HG03520 (cell line): ENCODE results near the gene CACNA1A.
"Not testable (repeated sequence)": the region's sequence is repeated elsewhere in the genome, so short reads cannot be mapped to it uniquely, and the experiment has no call there.

Experiments used
- ATAC-seq: cut with Tn5 transposase; IDR thresholded peaks from one replicate; pipeline ENCODE4 v1.9.1; 2021; ENCODE audit warnings: mild to moderate bottlenecking, moderate library complexity; ENCODE audit not compliant: unreplicated experiment

CACNA1A gene

DNA sequence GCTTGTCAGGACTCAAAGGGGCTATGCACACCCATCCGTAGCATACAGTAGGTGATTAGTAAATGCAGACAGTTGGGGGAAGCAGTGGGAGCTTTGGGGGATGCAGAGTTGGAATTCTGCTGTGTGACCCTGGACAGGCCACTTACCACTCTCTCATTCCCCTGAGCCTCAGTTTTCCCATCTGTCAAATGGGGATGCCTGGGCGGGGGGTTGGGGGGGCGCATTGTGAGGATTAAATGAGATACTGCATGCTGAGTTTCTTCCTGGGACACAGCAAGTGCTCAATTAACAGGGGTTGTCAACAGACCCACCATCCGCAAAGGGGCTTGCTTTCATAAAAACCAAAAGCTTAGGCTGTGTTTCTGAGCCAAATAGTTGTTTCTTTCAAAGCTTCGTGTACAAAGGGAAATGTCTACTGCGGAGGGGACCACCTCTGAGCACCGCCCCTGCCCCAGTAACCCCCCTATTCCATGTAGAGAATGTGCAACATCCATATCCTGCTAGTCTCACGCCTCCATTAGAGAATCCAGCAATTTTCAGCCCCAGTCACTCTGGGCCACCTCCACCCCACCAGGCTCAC, 223.7 kb downstream of the CACNA1A start:
- no peak for ATAC-seq

DNA sequence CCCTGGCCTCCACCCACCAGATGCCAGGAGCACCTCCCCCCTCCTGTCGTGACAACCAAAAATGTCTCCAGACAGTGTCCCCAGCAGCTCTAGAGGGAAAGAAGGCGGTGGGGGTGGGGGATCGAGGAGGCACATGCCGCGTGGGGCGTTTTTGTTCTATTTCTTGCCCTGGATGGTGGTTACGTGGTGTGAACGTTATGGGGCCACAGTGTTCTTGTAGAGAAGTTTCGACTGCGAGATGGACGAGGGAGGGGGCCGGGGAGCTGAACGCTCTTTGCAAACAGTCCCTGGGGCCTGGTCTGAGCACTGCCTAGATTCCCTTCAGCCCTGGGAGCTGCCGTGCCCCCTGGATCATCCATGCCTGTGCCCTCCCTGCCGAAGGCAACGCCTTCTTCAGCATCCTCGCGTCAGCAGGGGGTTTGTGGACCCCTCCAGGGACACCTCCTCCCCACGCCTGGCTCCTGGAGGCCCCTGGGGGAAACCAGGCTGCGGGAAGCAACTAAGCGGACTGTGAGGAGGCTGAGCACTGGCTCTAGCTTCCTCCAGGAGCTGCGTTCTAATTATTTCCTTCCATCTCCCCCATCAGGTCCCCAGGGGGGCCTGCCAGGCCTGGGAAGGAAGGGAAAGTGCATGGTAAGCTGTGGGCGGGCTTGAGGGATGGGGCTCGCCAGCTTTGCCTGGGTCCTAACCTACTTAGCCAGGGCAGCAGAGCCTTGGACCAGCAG, 224.6 kb downstream of the CACNA1A start:
- no peak for ATAC-seq

DNA sequence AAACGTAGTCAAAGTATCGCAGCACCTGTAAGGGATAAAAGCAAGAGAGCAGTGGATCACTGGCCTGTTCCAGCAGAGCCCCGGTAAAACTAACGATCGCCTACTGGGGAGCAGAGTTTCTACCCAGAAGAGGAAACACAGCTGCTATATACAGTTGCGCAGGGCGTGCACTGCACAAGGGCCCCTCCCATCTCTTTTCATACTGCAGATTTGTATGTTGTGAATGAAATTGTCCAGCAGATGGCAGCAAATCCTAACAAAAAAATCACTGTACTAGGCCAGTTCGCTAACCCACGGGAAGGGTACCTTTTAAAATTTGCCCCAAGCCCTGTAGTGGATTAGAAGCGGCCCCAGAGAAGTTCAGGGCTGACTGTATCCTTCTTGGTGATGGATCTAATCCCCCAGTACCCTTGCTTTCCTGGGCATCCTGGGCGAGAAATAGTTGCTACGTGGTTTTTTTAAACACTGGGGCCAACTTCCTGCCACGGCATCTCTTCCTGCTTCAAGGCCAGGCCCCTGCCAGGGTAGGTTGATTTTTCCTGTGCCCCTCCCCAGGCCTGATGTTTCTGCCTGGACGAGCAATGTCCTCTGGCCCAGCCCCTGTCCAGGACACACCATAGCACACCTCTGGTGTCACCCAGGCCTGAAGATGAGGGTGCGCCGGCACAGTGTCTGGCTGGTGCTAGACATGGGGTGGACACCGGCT, 229.0 kb downstream of the CACNA1A start:
- no peak for ATAC-seq

DNA sequence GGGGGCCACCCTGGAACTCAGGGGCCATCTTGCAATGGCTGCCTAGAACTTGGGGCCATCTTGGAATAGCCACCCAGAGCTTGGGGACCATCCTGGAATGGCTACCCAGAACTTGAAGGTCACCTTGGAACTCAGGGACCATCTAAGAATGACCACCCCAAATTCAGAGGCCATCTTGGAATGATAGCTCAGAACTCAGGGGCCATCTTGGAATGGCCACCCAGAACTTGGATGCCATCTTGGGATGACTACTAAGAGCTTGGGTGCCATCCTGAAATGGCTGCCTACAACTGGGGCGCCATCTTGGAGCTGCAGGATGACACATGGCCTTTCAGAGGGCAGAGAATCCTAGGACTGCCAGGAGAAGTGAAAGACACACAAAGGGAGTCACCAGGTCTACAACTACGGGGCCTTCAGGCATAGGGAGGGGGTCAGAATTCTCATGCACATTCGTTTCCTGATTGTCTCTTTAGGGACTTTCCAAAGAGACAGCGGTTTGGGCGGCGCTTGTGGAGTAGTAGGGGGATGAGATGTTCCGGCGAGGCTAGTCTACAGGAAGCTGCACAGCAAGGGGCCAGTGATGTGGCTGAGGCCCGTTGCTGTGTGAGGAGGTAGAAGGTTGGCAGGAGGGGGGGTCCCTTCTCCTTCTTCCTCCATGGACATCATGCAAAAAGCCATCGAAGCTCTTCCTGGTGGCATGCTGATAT, 231.1 kb downstream of the CACNA1A start:
- ATAC-seq, result no peak

DNA sequence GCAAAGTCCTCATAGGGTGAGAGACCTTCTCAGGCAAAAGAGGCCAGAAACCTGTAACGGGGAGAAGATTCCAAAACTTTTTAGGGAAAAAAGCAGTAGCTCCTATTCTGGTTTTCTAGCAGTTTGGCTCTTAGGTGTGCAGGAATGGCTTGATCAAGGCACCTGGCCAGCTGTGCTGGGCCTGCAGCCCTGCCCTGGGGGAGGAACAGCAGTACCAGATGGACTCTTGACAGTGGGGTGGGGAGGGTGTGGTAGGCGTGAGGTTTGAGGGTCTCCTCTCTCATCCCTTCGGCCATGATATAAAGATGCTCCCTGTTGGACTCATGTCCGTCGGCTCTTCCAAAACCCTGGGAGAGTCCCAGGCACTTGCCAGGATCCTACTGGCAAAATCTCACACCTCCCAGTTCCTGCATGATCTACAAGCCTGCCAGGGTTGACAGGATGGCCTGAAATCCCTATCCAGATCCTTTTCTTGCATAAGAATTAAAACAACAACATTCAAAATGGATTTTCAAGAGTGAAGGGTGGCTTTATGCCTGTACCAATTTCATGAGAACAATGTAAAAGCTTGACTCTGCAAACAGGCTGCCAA, 235.7 kb downstream of the CACNA1A start:
- ATAC-seq, result no peak

DNA sequence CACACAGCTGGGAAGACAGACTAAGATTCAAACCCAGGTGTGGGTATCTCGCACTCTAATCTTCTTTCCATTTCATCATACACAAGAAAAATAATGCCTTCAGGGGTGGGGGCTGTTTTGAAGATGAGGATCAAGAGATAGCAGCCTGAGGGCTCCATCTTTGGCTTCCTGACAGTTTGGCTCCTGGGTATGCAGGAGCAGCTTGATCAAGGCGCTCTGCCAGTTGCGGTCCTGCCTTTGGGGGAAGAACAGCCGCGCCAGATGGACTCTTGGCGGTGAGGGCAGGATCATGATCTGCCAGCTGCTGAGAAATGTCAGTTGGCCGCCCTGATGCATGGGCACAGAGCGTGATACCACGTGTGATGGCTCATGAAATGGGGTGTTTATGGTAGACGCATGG, 236.9 kb downstream of the CACNA1A start:
- ATAC-seq, result no peak

DNA sequence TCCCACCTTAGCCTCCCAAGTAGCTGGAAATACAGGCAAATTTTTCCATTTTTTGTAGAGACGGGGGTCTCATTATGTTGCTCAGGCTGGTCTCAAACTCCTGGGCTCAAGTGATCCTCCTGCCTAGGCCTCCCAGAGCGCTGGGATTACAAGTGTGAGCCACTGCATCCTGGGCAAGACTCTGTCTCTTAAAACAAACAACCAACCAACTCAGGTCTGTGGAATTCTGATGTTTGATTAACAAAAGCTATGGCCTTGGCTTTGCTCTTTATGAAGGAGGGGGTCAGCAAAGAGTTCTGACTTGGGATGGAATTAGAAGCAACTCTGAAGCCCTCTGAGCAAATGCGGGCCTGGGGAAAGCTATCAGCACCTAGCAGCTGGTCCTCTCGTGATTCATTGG, 238.4 kb downstream of the CACNA1A start:
- ATAC-seq, result no peak

DNA sequence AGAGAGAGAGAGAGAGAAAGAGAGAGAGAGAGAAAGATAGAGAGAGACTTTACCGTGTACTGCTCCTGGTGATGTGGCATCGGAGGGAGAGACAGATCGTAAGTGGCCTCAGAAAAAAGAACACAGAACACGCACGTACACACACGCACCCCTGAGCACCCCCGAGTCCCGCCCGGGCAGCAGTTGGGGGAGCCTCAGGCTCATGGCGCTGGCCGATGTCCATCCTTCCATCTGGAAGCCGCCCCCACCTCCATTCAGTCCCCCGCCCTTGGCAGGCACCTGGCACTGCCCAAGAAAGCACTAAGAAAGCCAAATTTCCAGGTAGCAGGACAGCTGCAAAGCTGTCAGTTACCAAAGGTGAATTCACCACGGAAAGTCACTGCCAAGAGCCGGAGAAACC, 239.1 kb downstream of the CACNA1A start:
- no peak for ATAC-seq

DNA sequence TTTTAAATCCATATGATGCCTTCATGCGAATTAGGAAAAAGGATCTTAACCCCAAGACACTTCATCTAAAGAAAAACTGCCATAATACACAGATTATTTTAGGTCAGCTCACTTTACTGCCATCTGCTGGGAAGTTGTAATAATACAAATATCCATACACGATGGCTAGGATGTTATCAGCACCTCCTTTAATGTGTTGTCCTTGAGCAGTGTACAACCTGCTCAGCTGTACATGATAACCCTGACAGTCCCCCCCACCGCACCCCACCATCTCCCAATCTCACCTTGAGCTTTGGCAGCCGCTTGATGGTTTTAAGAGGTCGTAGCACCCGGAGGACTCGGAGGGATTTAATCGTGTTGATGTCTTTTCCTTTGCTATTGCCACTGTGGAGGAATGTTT, 243.8 kb downstream of the CACNA1A start:
- ATAC-seq, result no peak

DNA sequence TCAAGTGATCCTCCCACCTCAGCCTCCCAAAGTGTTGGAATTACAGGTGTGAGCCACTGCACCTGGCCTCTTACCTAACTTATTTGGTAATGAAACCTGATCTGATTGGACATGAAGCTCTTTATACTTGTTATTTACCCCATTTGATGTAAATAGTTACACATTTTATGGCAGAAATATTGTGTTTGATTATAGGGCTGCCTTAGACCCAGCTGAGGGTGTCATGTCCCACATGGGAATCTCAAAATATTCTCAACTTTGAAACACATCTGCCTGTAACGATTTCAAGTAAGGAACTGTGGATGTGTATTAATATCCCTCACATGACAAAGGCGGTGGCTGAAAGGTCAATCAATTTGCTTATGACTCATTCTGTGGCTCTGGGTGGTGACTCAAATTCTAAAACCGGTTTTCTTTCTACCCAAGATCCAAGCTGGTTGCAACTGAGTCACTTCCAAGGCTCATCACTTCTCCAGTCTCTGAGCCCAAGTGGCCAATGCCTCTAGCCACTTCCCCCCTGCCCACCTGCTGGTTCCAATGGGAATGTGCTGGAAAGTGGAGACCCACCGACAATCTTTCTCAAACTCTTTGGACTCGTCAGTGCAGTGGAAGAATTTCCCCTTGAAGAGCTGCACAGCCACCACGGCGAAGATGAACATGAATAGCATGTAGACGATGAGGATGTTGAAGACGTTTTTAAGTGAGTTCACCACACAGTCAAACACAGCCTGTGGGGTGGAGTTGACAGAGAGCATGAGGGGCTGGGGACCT, 245.2 kb downstream of the CACNA1A start:
- no peak for ATAC-seq

DNA sequence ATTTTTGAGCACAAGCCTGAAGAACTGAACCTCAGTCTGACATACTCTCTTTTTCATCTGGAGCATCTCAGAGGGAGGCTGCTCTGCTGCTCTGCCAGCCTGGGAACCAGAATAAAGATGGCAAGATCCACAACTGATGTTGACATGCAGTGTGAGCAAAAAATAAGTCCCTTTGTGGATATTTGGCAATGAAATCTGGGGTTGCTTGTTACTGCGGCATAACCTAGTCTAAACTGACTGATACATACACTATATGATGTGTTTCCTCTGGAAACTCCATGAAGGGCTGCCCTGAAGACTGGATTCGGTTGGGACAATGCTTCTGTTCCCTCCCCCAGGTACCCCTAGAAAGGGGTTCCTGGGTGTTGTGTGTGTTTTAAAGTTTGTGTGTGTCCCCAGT, 249.4 kb downstream of the CACNA1A start:
- no peak for ATAC-seq

DNA sequence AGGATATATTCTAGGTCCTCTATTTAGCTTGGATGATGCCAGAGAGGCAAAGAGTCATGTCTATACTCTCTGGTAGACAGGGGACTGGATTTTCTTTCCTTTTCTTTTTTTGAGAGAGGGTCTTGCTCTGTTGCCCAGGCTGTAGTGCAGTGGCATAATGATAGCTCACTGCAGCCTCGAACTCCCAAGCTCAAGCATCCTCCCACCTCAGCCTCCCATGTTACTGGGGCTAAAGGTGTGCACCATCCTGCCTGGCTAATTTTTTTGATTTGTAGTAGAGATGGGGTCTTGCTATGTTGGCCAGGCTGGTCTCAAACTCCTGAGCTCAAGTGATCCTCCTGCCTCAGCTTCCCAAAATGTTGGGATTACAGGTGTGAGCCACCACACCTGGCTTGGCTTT, 249.9 kb downstream of the CACNA1A start:
- ATAC-seq, result not testable (repeated sequence)

DNA sequence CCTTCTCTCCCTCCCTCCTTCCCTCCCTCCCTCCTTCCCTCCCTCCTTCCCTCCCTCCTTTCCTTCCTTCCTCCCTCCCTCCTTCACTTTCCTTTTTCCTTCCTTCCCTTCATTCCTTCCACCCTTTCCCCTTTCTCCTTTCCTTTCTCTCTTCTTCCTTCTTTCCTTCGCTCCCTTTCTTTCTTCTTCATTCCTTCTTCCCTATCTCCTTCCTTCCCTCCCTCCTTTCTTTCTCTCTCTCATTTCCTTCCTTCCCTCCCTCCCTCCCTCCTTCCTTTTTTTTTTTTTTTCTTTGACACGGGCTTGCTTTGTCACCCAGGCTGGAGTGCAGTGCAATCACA, 250.6 kb downstream of the CACNA1A start:
- no peak for ATAC-seq

DNA sequence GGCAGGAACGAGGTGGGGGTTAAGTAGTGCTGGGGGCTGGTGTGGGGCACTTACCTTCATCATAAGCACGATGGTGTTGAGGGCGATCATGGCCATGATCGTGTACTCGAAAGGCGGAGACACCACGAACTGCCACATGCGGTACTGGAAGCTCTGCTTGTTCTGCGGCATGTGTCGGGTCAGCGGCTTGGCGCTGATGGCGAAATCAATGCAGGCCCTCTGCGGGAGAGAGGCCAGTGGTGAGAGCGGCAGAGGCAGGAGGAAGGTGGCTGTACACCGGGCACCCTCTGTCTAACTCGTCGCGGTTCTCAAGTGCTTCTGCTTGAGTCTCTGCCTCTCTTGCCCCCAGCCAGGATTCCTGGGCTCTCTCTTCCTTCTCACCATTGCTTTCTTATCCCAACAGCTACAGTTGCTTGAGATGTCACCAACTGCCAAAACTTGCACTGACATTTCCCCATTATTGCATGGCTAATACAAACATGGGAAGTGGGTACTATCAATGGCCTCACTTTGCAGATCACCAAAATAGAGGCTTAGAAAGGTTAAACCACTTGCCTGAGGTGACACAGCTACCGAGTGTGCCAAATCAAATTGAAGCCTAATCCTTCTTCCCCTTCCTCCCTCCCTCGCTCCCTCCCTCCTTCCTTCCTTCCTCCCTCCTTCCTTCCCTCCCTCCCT, 251.1 kb downstream of the CACNA1A start:
- ATAC-seq, result no peak

DNA sequence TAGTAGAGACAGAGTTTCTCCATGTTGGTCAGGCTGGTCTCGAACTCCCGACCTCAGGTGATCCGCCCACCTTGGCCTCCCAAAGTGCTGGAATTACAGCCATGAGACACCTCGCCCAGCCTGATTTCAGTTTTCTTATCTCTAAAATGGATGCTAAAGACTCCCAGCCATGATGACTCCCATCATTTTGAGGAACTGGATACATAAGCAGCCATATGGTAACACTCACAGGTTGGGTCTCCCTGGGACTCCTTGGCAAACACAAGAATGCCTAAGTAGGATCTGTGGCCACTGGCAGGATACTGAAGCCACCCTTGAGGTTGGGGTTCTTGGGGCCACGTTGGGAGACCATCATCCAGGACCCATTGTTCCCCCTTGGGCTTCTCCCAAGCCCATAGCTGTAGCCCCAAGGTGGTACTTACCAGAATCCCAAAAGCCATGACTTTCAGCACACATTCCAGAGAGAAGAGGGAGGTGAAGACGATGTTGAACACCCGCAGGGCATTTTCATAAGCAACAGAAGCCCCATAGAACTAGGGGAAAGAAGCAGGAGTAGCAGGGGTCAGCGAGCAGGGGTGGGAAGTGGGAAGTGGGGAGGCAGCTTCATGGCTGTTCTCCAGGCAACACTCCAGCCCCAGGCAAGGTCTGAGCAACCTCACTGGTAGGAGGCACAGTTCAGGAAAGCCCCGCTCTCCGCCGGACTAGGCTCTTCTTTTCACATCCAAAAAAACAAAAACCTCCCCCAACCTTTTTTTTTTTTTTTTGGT, 253.5 kb downstream of the CACNA1A start:
- ATAC-seq, result no peak

DNA sequence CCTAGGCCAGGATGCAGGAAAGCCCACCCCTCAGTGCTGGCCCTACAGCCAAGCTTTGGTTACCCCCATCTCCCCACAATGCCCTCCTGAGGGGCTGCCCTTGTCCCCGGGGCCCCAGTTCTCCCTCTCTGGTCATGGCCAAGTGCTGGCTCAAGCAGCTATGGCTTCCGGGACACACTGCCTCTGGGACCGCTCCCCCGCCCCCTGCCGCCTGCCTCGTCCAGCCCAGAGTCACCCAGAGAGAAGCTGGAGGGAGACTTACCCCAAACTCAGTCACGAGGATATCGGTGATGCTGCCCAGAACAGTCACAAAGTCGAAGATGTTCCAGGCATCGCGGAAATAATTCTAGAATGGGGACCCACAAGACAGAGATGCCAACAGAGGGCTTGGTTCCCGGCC, 261.4 kb downstream of the CACNA1A start:
- no peak for ATAC-seq

DNA sequence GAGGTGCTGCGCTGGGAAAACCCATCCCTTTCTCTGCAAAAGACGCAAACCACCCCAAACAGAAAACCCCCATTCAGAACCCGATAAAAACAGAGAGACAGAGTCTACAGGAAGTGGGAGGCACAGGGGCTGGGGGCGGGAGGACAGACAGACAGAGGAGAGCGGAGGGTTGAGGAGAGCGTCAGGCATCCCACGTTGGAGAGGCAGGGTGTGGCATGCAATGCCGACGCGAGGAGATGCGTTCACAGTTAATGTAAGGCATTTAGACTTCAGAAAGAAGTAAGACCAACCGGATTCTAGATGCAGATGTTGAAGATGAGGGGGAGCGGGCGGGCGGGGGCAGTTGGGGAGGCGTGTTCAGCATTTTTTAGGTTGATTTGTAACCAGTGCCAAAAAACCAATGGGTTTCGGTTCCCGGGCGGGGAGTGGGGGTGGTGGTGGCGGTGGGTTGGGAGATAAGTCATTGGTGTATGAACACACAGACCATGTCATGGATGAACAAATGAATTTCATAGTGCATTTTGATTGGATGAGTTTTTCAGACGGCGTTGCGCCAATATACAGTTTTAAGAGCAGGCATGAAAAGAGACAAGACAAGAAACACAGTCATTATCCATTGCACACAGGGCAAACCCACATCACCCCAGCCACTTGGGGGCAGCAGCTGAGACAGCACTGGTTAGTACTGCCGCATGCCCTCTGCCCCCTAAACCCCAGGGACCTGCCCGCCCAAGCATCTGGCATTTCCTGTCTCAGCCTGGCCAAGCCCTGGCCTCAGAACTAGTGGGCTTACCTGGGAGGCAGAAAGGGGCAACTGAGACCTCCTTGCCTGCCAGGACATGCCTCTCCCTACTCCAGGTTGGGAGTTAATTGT, 264.8 kb downstream of the CACNA1A start:
- ATAC-seq, result no peak

DNA sequence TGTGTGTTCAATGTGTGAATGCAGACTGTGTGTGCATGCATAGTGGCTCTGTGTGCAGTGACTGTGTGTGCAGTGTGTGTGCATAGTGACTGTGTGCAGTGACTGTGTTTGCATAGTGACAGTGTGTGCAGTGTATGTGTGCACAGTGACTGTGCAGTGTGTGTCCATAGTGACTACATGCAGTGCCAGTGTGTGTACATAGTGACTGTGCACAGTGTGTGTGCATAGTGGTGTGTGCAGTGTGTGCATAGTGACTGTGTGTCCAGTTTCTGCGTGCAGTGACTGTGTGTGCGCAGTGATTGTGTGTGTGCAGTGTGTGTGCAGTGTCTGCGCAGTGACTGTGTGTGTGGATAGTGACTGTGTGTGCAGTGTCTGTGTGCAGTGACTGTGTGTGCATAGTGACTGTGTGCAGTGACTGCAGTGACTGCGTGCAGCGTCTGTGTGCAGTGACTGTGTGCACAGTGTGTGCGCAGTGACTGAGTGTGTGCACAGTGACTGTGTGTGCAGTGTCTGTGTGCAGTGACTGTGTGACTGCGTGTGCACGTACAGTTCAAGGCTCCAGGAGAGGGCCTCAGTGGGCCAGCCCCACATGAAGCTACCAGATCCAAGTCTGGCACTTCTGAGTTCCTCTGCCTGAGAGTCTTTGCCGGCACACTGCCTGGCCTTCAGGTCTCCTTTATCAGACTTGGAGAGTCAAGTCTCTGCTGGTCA, 265.8 kb downstream of the CACNA1A start:
- ATAC-seq, result no peak
